Upper lobe of left lung (tissue), 4 donors: Measurements from ENCODE around the gene CMIP.

Source experiments
- POLR2A ChIP-seq, 4 donors: fragments of 450-650 bp; IDR thresholded peaks; one replicate each; pipeline ENCODE4 v1.5.1; 2016 to 2017; ENCODE audit warnings: antibody characterized with exemption in 4 of 4, mild to moderate bottlenecking in 2 of 4
- POLR2AphosphoS5 ChIP-seq, 2 donors: sonication (generic); formaldehyde crosslinking; IDR thresholded peaks; one replicate each; pipeline ENCODE4 v1.5.1; 2017; ENCODE audit warnings: antibody characterized with exemption in 2 of 2

DNA sequence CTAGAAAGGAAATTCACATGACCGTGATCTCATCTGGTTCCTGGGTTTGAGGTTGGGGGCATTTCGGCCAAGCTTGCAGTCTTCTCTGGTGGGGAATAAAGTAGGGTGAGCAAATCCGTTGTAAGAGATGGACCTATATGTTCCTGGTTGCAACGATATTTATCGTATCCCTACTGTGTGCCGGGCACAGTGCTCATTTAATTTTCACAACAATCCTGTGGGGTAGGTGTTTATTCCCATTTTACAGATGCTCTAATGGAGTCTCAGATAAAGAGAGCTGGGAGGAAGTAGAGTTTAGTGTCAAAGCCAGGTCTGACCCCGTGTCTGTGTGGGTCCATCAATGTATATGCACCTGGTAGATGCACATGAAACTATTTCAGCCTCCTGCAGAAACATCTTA, 9.4 kb downstream of the CMIP start:
- TF ChIP-seq POLR2A (IDR thresholded peaks at IDR 0.05), result no peak
- no peak for TF ChIP-seq POLR2AphosphoS5 (IDR thresholded peaks at IDR 0.05)
